Nucleus accumbens (tissue), 56 donors: Measurements from ENCODE around the gene IRX3.

Source experiments
- DNase-seq, 56 donors: peaks; one replicate each; lab custom pipeline; 2025; lab: John Stamatoyannopoulos, UW

Gene IRX3

GRCh38 chr16:54291656-54292487 lies 5.3 kb upstream of the IRX3 start:
- DNase-seq: no peak

GRCh38 chr16:54290833-54291655 lies 4.5 kb upstream of the IRX3 start:
- DNase-seq: no peak

GRCh38 chr16:54289945-54290832 lies 3.6 kb upstream of the IRX3 start:
- peak in 1 of 56 donors; percentile 3 for DNase-seq

GRCh38 chr16:54289242-54289944 lies 2.8 kb upstream of the IRX3 start:
- DNase-seq: no peak

GRCh38 chr16:54288835-54289241 lies 2.3 kb upstream of the IRX3 start:
- no peak for DNase-seq

GRCh38 chr16:54288030-54288834 lies 1.6 kb upstream of the IRX3 start:
- no peak for DNase-seq

GRCh38 chr16:54287131-54288029 lies 793 bp upstream of the IRX3 start:
- no peak for DNase-seq

- DNase-seq: peak in 9 of 56 donors; percentile 2 to 43 (median 23)
These were observed 559 bp downstream of the IRX3 start for GRCh38 chr16:54286090-54286365.

- no peak for DNase-seq
These were observed 1.0 kb downstream of the IRX3 start for GRCh38 chr16:54285414-54286089.

- DNase-seq: no peak
These were observed 1.6 kb downstream of the IRX3 start for GRCh38 chr16:54284931-54285413.

- no peak for DNase-seq
These were observed 2.2 kb downstream of the IRX3 start for GRCh38 chr16:54284319-54284930.

- no peak for DNase-seq
These were observed 2.8 kb downstream of the IRX3 start for GRCh38 chr16:54283725-54284318.

- DNase-seq: no peak
These were observed 3.5 kb downstream of the IRX3 start for GRCh38 chr16:54282928-54283724.

GRCh38 chr16:54282202-54282927 lies 4.2 kb downstream of the IRX3 start:
- DNase-seq: peak in 13 of 56 donors; percentile 4 to 60 (median 17)

- no peak for DNase-seq
These were observed 4.9 kb downstream of the IRX3 start for GRCh38 chr16:54281535-54282201.
